B cell (primary cell): Measurements from ENCODE around the gene EVI2A. TPM values are rescaled to one million over a fixed set of nuclear protein-coding genes. Genes with fewer than 3 reads are reported as not detected.
"Not testable (repeated sequence)": the region's sequence is repeated elsewhere in the genome, so short reads cannot be mapped to it uniquely, and the experiment has no call there.

Experiments used
- ATAC-seq: fragments of 200-7000 bp; cut with Tn5 transposase; one replicate; pipeline ENCODE4 v1.10.0; 2021; ENCODE audit warnings: low read depth, mild to moderate bottlenecking, moderate number of reproducible peaks, moderate library complexity
- CTCF ChIA-PET: fragments of 350-600 bp; sonication (Branson Sonifier 250); formaldehyde crosslinking; loops from one replicate; lab custom pipeline; 2021; ENCODE audit warnings: antibody characterized with exemption, inconsistent platforms; lab: Charles Lee
- POLR2A ChIA-PET: fragments of 350-600 bp; sonication (Branson Sonifier 250); formaldehyde crosslinking; loops from one replicate; lab custom pipeline; 2021; ENCODE audit warnings: antibody characterized with exemption; lab: Charles Lee
- DNase-seq: peaks from one replicate; pipeline ENCODE4 v3.0.0; 2013
- H2AFZ ChIP-seq: 2 replicates; pipeline ENCODE4 v1.6.1; 2012; ENCODE audit warnings: mild to moderate bottlenecking, low read depth, low read length; ENCODE audit not compliant: insufficient read depth, poor library complexity, severe bottlenecking
- H3K27ac ChIP-seq, 2 donors: 1 replicate in 1 of 2; 2 replicates in 1 of 2; pipeline ENCODE4 v1.5.1; 2012 to 2013; ENCODE audit warnings: low read length in 2 of 2, mild to moderate bottlenecking in 2 of 2, moderate library complexity in 1 of 2
- H3K27me3 ChIP-seq, 4 experiments: fragments of 200-600 bp in 1 of 4; sonication (generic) in 1 of 4; replicated peaks in 1 of 4; 1 replicate in 2 of 4; 2 replicates in 2 of 4; pipeline versions ENCODE4 v1.6.1 to v1.7.0; 2013 to 2016; ENCODE audit warnings: low read length in 3 of 4, mild to moderate bottlenecking in 2 of 4, mixed read lengths in 1 of 4, moderate library complexity in 1 of 4; ENCODE audit not compliant: insufficient read depth in 4 of 4, control insufficient read depth in 3 of 4; ENCODE audit errors: control extremely low read depth in 1 of 4
- H3K36me3 ChIP-seq, 2 experiments: replicated peaks in 1 of 2; 1 replicate in 1 of 2; 2 replicates in 1 of 2; pipeline versions ENCODE4 v1.6.1 to v1.7.1; 2013; ENCODE audit warnings: low read length in 1 of 2; ENCODE audit not compliant: insufficient read depth in 2 of 2, control insufficient read depth in 1 of 2; ENCODE audit errors: control extremely low read depth in 1 of 2, extremely low read depth in 1 of 2
- H3K4me1 ChIP-seq, 2 donors: fragments of 200-600 bp in 1 of 2; sonication (generic) in 1 of 2; 1 replicate in 1 of 2; 2 replicates in 1 of 2; pipeline versions ENCODE4 v1.5.1 to v1.6.1; 2013 to 2017; ENCODE audit warnings: low read length in 2 of 2; ENCODE audit not compliant: control insufficient read depth in 2 of 2, insufficient read depth in 2 of 2
- H3K4me2 ChIP-seq: replicated peaks from 2 replicates; pipeline ENCODE3; 2012; ENCODE audit warnings: mild to moderate bottlenecking, low read depth, low read length; ENCODE audit not compliant: poor library complexity, severe bottlenecking
- H3K4me3 ChIP-seq, 5 experiments: fragments of 200-600 bp in 1 of 5; sonication (generic) in 1 of 5; 1 replicate in 3 of 5; 2 replicates in 2 of 5; pipeline versions ENCODE4 v1.5.1 to v1.7.0; 2011 to 2016; ENCODE audit warnings: low read length in 4 of 5, mild to moderate bottlenecking in 4 of 5, low read depth in 2 of 5, control low read depth in 1 of 5, moderate library complexity in 1 of 5; ENCODE audit not compliant: insufficient read depth in 1 of 5; ENCODE audit errors: control extremely low read depth in 1 of 5, extremely low read depth in 1 of 5
- H3K79me2 ChIP-seq: fragments of 200-600 bp; sonication (generic); one replicate; pipeline ENCODE4 v1.6.0; 2016; ENCODE audit warnings: low read length; ENCODE audit not compliant: control insufficient read depth, insufficient read depth
- H3K9ac ChIP-seq: fragments of 200-600 bp; sonication (generic); 2 replicates; pipeline ENCODE4 v1.6.1; 2017; ENCODE audit warnings: mild to moderate bottlenecking, low read length, moderate library complexity
- H3K9me3 ChIP-seq, 3 donors: one replicate each; pipeline versions ENCODE4 v1.6.1 to v1.7.1; 2013; ENCODE audit warnings: low read length in 2 of 3; ENCODE audit not compliant: control insufficient read depth in 2 of 3, insufficient read depth in 1 of 3; ENCODE audit errors: control extremely low read depth in 1 of 3
- H4K20me1 ChIP-seq: 2 replicates; pipeline ENCODE4 v1.6.0; 2012; ENCODE audit warnings: mild to moderate bottlenecking, low read length; ENCODE audit not compliant: insufficient read depth, control insufficient read depth, poor library complexity, severe bottlenecking
- H3K27ac Mint-ChIP-seq: one replicate; pipeline ENCODE4 v1.8.0; 2021; ENCODE audit warnings: mixed read lengths
- H3K27me3 Mint-ChIP-seq: one replicate; pipeline ENCODE4 v1.8.0; 2021; ENCODE audit warnings: mixed read lengths
- H3K4me1 Mint-ChIP-seq: one replicate; pipeline ENCODE4 v1.8.0; 2021; ENCODE audit warnings: mixed read lengths
- H3K4me3 Mint-ChIP-seq: one replicate; pipeline ENCODE4 v1.8.0; 2021; ENCODE audit warnings: mixed read lengths
- H3K9me3 Mint-ChIP-seq: one replicate; pipeline ENCODE4 v1.8.0; 2022; ENCODE audit warnings: mixed read lengths; ENCODE audit not compliant: insufficient read depth
- CTCF ChIP-seq: fragments of 200-600 bp; IDR thresholded peaks from one replicate; pipeline ENCODE4 v1.8.0; 2022; ENCODE audit warnings: antibody characterized with exemption, mild to moderate bottlenecking
- EZH2 ChIP-seq: IDR thresholded peaks from 2 replicates; pipeline ENCODE4 v1.6.1; 2012; ENCODE audit warnings: borderline replicate concordance, low read depth, mild to moderate bottlenecking, moderate library complexity, low read length; ENCODE audit not compliant: insufficient read depth, poor library complexity, severe bottlenecking
- WGBS: methylation state at CpG from one replicate; pipeline ENCODE4 v1.1.5; 2013; ENCODE audit warnings: missing lambda C conversion rate; ENCODE audit not compliant: insufficient coverage; 5-methylcytosine and 5-hydroxymethylcytosine counted together
- intact Hi-C: fragments of 100-400 bp; cut with micrococcal nuclease; formaldehyde crosslinking; loops from one replicate; pipeline ENCODE4 v1.10.0; 2022
- polyA plus RNA-seq: library from polyadenylated mRNA; depleted of rRNA; stranded (reverse); fragments of >200 nt; gene quantifications from 2 replicates; pipeline ENCODE4 v1.2.3, GENCODE V29; 2012
- total RNA-seq, 2 donors: library from RNA; stranded (reverse); fragments of 120-200 nt in 1 of 2; gene quantifications; 1 replicate in 1 of 2; 2 replicates in 1 of 2; pipeline versions ENCODE4 v1.2.3 to v1.2.4, GENCODE V29; 2013 to 2022

The EVI2A gene
- total and polyA plus RNA-seq, 2 donors (not counting 1 experiment from before 2014, with no cell fraction given): 18.2 to 49.3 TPM

GRCh38 chr17:31291820-31292219 is 29.6 kb downstream of the EVI2A start:
- ChIA-PET POLR2A (no interaction called here), CTCF (no interaction called here)
- Histone ChIP-seq H4K20me1 (no peaks in the 10 kb centered on the region), H2AFZ (no peak overlapping the region), H3K79me2 (no peaks in the 10 kb centered on the region), H3K4me3 (no peak overlapping the region), H3K27ac (no peak overlapping the region), H3K9me3 (no peaks in the 10 kb centered on the region), H3K4me2 (no peak overlapping the region), H3K27me3 (no peaks in the 10 kb centered on the region), H3K36me3 (peaks cover 0 to 4% of the 10 kb centered on the region in 2 experiments), H3K9ac (no peak overlapping the region), H3K4me1 (no peaks in the 10 kb centered on the region)
- Mint-ChIP-seq H3K27me3 (no peaks in the 10 kb centered on the region), H3K4me3 (no peak overlapping the region), H3K9me3 (no peaks in the 10 kb centered on the region), H3K27ac (no peak overlapping the region), H3K4me1 (no peaks in the 10 kb centered on the region)
- no peak for TF ChIP-seq EZH2
- no peak for TF ChIP-seq CTCF
- intact Hi-C loops: no loop called here
- ATAC-seq (no peak), DNase-seq (no peak)

- H3K4me3 Mint-ChIP-seq: no peak overlapping the region
- H4K20me1 ChIP-seq: no peaks in the 10 kb centered on the region
- no peak for TF ChIP-seq EZH2
- H3K9me3 Mint-ChIP-seq: no peaks in the 10 kb centered on the region
- H3K4me1 Mint-ChIP-seq: no peaks in the 10 kb centered on the region
- ATAC-seq (no peak), DNase-seq (no peak)
- H2AFZ ChIP-seq: no peak overlapping the region
- H3K4me3 ChIP-seq: no peak overlapping the region
- H3K27ac Mint-ChIP-seq: no peak overlapping the region
- H3K36me3 ChIP-seq: no peaks in the 10 kb centered on the region
- CTCF ChIA-PET: interaction anchor here (0.7 kb wide), 1 partner anchor 20 kb away, joined by 4 read pairs; no protein-coding TSS in a partner anchor
- POLR2A ChIA-PET: no interaction called here
- no peaks in the 10 kb centered on the region for H3K79me2 ChIP-seq
- no peak overlapping the region for H3K27ac ChIP-seq
- no peaks in the 10 kb centered on the region for H3K9me3 ChIP-seq
- H3K27me3 Mint-ChIP-seq: no peaks in the 10 kb centered on the region
- intact Hi-C loops: no loop called here
- no peak overlapping the region for H3K4me2 ChIP-seq
- no CpG with 5 or more reads among the region's 3 CpGs for WGBS
- no peaks in the 10 kb centered on the region for H3K27me3 ChIP-seq
- H3K9ac ChIP-seq: no peak overlapping the region
- H3K4me1 ChIP-seq: no peaks in the 10 kb centered on the region
These were observed 31.6 kb downstream of the EVI2A start for GRCh38 chr17:31289790-31290189.

- H4K20me1 ChIP-seq, ATAC-seq, H2AFZ ChIP-seq, CTCF ChIA-PET, intact Hi-C loops, H3K27me3 Mint-ChIP-seq, H3K36me3 ChIP-seq, H3K27ac ChIP-seq, H3K4me3 ChIP-seq, H3K9ac ChIP-seq, H3K79me2 ChIP-seq, H3K27ac Mint-ChIP-seq, H3K4me1 ChIP-seq, H3K9me3 ChIP-seq, DNase-seq, POLR2A ChIA-PET, H3K27me3 ChIP-seq, H3K4me1 Mint-ChIP-seq, H3K4me3 Mint-ChIP-seq, H3K4me2 ChIP-seq, H3K9me3 Mint-ChIP-seq: not testable (repeated sequence)
- WGBS: no CpG with 5 or more reads among the region's 1 CpG
These were observed 33.5 kb downstream of the EVI2A start for GRCh38 chr17:31287932-31288331.
